Ammon's horn (tissue), 1 donor: ENCODE measurements around the gene PRCD.

Experiments used
- DNase-seq: peaks from one replicate; pipeline ENCODE4 v3.0.0-alpha.2; 2016; ENCODE audit warnings: low spot score

Gene PRCD

DNA sequence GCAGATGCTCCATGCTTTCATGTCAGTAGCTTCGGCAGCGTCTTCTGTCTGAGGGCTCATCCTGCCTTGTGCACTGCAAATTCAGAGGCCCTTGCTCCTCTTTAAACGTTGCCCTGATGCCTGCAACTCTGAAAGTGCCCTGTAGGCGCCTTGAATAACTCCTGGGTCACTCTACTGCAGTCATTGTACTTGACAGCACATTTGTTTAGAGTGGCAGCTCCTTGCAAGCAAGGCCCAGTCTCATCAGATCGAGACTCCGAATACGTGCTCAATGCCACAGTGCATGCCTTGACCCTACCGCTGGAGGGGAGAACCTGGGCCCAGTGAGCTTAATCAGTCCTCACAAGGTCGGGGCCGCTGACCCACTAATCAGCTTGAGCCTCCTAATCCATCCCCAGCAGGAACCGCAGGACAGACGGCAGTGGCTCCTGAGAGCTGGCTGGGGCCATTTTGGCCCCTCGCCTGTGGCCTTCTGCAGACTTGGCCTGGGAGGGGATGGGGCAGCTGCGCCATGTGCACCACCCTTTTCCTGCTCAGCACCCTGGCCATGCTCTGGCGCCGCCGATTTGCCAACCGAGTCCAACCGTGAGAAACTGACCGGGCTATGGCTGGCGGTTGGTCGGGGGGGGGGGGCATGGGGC lies at the start of gene PRCD:
Gene PRCD (plus strand): TSS at position 414 of the 641 bp plus-strand sequence. CDS start 98 bp downstream, at position 512.
- no peak for DNase-seq

- no peak for DNase-seq
Observed at GRCh38 chr17:76490112-76490710, 49.6 kb upstream of the PRCD start.

- no peak for DNase-seq
Observed at GRCh38 chr17:76491271-76492122, 48.3 kb upstream of the PRCD start.

DNA sequence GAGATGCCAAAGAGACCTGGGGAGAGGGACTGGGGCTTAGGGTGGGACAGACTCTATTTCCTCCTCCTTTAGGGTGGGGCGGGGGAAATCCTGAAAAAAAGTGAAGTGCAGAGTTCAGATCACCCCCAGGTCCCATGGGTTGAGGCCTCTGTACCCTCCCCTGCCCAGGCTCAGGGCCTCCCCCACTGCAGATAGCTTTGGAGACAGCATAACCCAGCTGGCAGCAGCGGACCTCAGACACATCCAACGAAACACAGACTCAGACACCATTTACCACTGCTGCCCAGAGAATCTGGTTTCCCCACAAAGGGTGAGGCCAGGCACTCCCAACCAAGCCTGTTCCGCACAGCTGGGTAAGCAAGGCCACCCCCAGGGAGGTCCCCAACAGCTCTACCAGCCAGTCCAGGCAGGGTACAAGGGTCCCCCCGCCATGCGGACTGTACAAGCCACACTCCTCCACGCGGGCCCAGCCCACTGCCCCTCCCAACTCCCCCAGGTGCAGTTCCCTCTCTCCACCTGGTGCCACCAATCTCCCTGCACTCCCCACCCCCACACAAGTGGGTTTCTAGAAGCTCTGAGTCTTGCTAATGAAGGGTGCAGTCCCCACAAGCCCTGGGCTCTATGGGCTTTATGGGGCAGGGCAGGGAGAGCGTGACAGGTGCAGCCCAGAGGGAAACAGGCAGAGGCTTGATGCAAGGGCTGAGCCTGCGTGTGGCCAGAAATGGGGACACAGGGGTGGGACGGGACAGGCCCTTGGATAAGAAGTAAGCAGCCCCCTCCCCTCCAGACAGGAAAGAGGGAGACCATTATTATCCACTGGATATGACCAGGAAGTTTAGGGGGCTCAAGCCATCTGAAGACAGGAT lies 47.5 kb upstream of the PRCD start:
- DNase-seq, result no peak

DNA sequence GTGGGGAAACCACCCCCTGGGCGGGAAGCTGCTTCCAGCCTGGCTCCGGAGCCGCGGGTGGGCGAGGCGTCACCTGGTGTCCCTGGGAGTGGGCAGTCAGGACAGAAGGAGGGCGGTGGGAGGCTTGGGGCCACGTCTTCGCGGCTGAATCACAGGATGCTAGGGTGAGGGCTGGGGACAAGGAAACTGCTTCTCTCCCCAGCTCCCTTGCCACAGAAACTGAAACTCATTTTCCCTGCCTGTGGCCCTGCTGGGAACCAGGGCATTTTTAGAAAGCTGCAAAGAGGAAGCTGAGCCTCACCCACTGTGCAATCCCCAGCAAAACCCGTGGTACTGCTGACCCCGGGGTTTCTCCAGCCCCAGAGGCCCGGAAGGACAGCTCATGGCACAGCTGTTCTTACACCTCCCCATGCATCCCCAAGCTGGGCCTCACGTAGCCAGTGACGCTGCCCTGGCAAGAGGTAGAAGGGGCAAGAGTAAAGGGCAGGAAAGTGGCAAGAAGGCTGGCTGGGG lies 46.8 kb upstream of the PRCD start:
- peak; percentile 69 for DNase-seq

- no peak for DNase-seq
Observed at GRCh38 chr17:76493505-76494167, 46.2 kb upstream of the PRCD start.

GRCh38 chr17:76495663-76496400 lies 44.0 kb upstream of the PRCD start:
- DNase-seq, result no peak

- no peak for DNase-seq
Observed at GRCh38 chr17:76496464-76496863, 43.4 kb upstream of the PRCD start.

- DNase-seq, result no peak
Observed at GRCh38 chr17:76497699-76497978, 42.2 kb upstream of the PRCD start.

GRCh38 chr17:76497979-76498875 lies 41.6 kb upstream of the PRCD start:
- peak; percentile 64 for DNase-seq

DNA sequence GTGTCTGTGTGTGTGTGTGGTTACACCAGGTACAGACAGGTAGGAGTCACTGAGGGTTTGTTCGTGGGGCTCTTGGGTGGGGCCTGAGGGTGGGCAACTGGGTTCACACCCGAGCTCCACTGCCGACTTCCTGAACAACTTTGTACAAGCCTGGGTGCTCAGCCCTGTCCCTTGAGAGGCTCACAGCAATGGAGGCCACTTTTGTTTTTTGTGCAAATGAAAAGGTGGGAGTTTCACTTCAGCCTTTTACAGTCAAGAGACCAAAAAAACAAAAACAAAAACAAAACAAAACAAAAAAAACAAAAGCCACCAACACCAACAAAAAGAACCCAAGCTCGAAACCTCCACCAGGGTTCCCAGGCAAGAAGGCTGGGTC lies 41.0 kb upstream of the PRCD start:
- DNase-seq, result no peak

DNA sequence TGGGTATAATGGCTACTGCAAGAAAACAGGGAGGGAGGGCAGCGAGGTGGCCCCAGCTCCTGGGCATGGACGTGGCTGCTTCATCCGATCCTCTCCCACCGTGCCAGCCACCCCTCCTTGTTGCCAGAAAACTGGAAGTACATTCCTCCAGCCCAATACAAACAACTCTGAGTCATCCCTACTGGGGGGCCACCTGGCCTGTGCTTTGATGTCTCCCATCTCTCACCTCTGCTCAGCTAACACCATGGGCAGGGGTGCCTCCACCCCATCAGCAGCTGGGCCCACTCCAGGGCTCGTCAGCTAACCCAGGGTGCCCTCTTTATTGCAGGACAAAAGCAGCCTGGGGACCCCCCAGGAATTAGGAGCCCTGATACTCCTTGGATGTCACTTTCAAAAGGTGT lies 40.6 kb upstream of the PRCD start:
- no peak for DNase-seq

DNA sequence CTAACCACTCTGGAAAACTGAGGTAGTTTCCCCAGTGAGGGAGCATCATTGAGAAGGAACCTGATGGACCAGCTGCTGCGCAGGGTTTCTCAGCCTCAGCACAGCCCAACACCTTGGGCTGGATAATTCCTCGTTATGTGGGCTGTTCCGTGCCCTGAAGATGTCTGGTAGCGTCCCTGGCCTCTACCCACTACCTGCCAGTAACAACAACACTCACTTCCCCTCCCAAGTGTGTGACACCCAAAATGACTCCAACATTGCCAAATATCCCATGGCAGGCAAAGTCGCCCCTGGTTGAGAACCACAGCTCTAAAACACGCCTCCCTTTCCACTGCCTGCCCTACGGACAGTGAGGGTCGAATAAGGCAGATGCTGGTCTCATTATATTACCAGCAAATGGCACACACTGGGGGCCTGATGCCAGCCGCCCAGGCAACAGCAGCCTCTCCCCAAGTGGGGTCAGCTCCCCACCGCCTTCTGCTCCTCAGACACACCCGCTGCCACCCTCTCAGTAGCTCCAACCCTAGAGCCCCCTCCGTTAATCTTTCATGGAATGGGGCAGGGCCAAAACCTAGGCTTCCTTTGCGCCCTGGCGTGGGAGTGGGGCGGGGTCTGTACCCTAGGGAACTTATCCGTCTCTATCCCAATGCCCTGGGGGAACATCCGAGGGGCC lies 39.6 kb upstream of the PRCD start:
- no peak for DNase-seq

- no peak for DNase-seq
Observed at GRCh38 chr17:76500747-76501017, 39.2 kb upstream of the PRCD start.

DNA sequence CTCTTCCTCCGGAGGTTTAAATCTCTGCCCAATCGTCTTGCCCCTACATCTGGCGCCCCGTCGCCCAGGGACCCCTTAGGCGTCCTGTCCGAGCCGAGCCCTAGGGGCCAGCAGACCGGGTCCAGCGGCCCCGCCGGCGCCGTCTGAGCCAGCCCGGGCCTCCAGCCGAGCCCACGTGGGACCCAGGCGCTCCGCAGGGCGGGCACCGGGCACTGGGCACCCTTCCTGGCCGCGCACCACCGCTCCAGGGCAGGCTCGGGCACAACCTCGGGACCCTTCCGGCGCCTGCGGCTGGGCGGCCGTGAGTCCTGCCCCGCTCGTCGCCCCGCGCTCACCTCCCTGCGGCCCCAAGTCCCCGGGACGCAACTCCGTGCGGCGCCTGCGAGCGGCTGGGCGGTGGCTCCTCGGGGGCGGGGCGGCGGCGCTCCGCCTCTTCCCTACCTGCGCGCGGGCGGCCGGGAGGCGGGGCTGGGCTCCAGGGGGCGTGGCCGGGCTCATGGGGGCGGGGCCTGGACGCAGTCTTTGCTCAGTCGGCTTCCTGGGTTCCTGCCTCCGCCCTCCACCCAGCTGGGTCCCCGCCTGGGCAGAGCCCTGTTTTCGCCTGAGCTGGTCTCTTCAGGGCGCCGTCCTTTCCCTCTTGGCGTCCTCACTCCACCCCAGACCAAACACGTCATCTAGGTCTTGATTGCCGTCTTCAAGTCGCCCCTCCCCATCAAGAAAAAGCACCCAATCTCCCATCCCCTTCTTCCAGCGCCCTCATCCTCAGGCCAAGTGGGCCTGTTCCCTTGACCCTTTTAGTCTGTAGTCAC lies 38.6 kb upstream of the PRCD start, which contains the start of gene RHBDF2:
Gene RHBDF2 (minus strand): TSS at position 406 of the 809 bp plus-strand sequence. CDS start 19,899 bp downstream, outside the sequence.
- peak; percentile 82 for DNase-seq

GRCh38 chr17:76501827-76502307 lies 38.0 kb upstream of the PRCD start:
- DNase-seq, result no peak

- DNase-seq, result no peak
Observed at GRCh38 chr17:76502341-76503211, 37.3 kb upstream of the PRCD start.
